Measurements from ENCODE around the gene HPGD. TPM values are rescaled to one million over a fixed set of nuclear protein-coding genes. Genes with fewer than 3 reads are reported as not detected.

The HPGD gene
- total RNA-seq, 3 donors from 2014 or later: 0.53 to 1.9 (median 1.8) TPM

Other genes with a start within 250 kb of the HPGD start
- 10 to 100 TPM; 13.5 to 15.9 (median 14.4) TPM for gene FBXO8, start 238.8 kb downstream of the HPGD start, total RNA-seq
- 10 to 100 TPM in 2 of 3 donors, 1 to 10 TPM in 1; 9.4 to 11.3 (median 10.1) TPM for gene CEP44, start 238.6 kb downstream of the HPGD start, total RNA-seq